AG04450 (cell line): ENCODE results near the gene MEF2C. TPM values are rescaled to one million over a fixed set of nuclear protein-coding genes. Genes with fewer than 3 reads are reported as not detected.

Source experiments
- CTCF ChIA-PET: fragments of 300-600, 350-600 bp; formaldehyde crosslinking; extraction: SDS; loops from one replicate; lab custom pipeline; 2022; ENCODE audit warnings: antibody characterized with exemption, inconsistent platforms; lab: Charles Lee
- POLR2A ChIA-PET: fragments of 350-600 bp; formaldehyde crosslinking; extraction: SDS; loops from one replicate; lab custom pipeline; 2021; ENCODE audit warnings: antibody characterized with exemption, inconsistent platforms; lab: Yijun Ruan, JAX
- DNase-seq: peaks from one replicate; pipeline ENCODE4 v3.0.0-alpha.2; 2011; ENCODE audit warnings: low read depth, low spot score
- H3K27ac ChIP-seq: one replicate; pipeline ENCODE4 v1.5.1; 2012; ENCODE audit warnings: low read depth, low read length, control low read depth
- H3K27me3 ChIP-seq: one replicate; pipeline ENCODE4 v1.6.0; 2012; ENCODE audit warnings: low read length; ENCODE audit not compliant: control insufficient read depth, insufficient read depth
- H3K4me3 ChIP-seq: 2 replicates; pipeline ENCODE4 v1.5.1; 2011; ENCODE audit warnings: mild to moderate bottlenecking, low read depth, low read length, control low read depth
- H3K9me3 ChIP-seq: 2 replicates; pipeline ENCODE4 v1.5.1; 2012; ENCODE audit warnings: low read length; ENCODE audit not compliant: control insufficient read depth, insufficient read depth
- polyA plus RNA-seq: library from polyadenylated mRNA; depleted of rRNA; stranded (reverse); fragments of >200 nt; gene quantifications from 2 replicates; pipeline ENCODE4 v1.2.3, GENCODE V29; 2011
- TF ChIP-seq, protein P1 (sequence below): IDR thresholded peaks from 2 replicates; pipeline ENCODE4 v1.5.1; 2011; ENCODE audit warnings: low read depth, low read length, control low read depth, inconsistent platforms

Gene MEF2C
- polyA plus RNA-seq, 1 experiment, result 3.9 TPM

DNA sequence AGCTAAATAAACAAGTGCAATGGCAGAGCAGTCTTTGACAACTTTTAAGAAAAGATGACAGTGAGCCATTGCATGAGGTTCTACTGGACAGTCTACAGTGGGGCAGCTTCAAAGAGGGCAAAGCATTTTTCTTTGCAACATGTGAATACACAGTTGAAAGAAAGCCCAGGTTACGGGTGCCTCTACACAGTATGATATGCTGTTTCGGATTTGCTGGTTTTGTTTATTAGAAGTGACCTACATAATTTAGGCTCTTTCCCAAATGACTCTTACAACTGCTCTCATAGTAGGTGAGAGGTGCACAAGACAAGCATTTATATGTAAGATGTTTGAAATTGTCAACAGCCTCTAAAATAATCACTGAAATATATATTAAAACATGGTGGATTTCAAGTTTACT, 62.4 kb downstream of the MEF2C start:
- ChIA-PET CTCF (interaction anchor here (0.6 to 2.1 kb wide), 4 partner anchors 9 to 1040 kb away, joined by 3 to 10 read pairs (median 3); no protein-coding TSS in a partner anchor), POLR2A (no interaction called here)
- TF ChIP-seq, protein P1, sequence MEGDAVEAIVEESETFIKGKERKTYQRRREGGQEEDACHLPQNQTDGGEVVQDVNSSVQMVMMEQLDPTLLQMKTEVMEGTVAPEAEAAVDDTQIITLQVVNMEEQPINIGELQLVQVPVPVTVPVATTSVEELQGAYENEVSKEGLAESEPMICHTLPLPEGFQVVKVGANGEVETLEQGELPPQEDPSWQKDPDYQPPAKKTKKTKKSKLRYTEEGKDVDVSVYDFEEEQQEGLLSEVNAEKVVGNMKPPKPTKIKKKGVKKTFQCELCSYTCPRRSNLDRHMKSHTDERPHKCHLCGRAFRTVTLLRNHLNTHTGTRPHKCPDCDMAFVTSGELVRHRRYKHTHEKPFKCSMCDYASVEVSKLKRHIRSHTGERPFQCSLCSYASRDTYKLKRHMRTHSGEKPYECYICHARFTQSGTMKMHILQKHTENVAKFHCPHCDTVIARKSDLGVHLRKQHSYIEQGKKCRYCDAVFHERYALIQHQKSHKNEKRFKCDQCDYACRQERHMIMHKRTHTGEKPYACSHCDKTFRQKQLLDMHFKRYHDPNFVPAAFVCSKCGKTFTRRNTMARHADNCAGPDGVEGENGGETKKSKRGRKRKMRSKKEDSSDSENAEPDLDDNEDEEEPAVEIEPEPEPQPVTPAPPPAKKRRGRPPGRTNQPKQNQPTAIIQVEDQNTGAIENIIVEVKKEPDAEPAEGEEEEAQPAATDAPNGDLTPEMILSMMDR, result no peak
- no peak overlapping the region for H3K4me3 ChIP-seq
- H3K27me3 ChIP-seq, result no peaks in the 10 kb centered on the region
- no peak for DNase-seq
- no peak overlapping the region for H3K27ac ChIP-seq
- no peaks in the 10 kb centered on the region for H3K9me3 ChIP-seq

- no peak overlapping the region for H3K4me3 ChIP-seq
- POLR2A ChIA-PET, result no interaction called here
- TF ChIP-seq, protein P1, result no peak
- no peaks in the 10 kb centered on the region for H3K27me3 ChIP-seq
- CTCF ChIA-PET, result interaction anchor here (0.7 to 2.1 kb wide), 3 partner anchors 10 to 91 kb away, joined by 3 to 10 read pairs (median 3); no protein-coding TSS in a partner anchor
- no peak for DNase-seq
- H3K27ac ChIP-seq, result no peak overlapping the region
- H3K9me3 ChIP-seq, result no peaks in the 10 kb centered on the region
These were observed 63.5 kb downstream of the MEF2C start for GRCh38 chr5:88819301-88819999.

DNA sequence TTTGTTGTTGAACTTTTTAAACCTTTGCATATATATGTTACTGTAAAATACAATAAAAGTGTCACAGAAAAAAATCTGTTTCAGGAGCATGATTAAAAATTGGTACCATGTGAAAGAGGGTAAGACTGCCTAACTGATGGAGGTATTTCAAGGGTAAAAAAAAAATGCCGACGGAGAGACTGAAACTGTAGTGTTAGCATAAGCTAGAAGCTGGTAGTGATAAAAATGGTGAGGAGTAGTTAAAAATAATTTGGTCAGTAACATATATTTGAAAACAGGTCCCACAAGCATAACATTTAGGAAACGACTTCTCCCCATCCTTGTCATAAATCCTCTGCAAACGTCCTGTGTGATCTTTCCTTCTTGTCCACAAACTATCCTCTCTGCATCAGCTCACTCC, 64.7 kb downstream of the MEF2C start:
- POLR2A ChIA-PET, result no interaction called here
- no peaks in the 10 kb centered on the region for H3K9me3 ChIP-seq
- no peak for DNase-seq
- TF ChIP-seq, protein P1, result no peak
- H3K27me3 ChIP-seq, result no peaks in the 10 kb centered on the region
- H3K27ac ChIP-seq, result no peak overlapping the region
- CTCF ChIA-PET, result no interaction called here
- H3K4me3 ChIP-seq, result no peak overlapping the region

DNA sequence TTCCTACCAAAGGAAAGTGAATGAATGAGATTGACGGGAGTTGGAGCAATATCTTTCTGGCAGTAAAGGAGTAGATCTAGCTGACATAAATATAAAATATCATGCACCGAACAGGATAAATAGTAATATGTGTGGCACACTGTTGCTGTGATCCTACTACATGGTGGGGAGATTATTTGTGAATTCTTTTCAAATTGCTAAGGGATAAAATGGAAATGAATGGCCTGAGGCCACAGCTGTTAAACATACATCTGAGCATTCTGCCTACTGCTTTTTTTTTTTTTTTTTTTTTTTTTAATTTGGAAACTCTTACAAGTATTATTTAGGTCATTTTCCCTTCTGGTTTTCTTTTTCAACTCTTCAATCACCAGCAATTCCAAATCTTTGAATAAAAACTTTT, 66.8 kb downstream of the MEF2C start:
- CTCF ChIA-PET, result no interaction called here
- Histone ChIP-seq H3K4me3 (no peak overlapping the region), H3K27me3 (no peaks in the 10 kb centered on the region), H3K27ac (no peak overlapping the region), H3K9me3 (no peaks in the 10 kb centered on the region)
- POLR2A ChIA-PET, result no interaction called here
- TF ChIP-seq, protein P1, result no peak
- DNase-seq, result no peak

DNA sequence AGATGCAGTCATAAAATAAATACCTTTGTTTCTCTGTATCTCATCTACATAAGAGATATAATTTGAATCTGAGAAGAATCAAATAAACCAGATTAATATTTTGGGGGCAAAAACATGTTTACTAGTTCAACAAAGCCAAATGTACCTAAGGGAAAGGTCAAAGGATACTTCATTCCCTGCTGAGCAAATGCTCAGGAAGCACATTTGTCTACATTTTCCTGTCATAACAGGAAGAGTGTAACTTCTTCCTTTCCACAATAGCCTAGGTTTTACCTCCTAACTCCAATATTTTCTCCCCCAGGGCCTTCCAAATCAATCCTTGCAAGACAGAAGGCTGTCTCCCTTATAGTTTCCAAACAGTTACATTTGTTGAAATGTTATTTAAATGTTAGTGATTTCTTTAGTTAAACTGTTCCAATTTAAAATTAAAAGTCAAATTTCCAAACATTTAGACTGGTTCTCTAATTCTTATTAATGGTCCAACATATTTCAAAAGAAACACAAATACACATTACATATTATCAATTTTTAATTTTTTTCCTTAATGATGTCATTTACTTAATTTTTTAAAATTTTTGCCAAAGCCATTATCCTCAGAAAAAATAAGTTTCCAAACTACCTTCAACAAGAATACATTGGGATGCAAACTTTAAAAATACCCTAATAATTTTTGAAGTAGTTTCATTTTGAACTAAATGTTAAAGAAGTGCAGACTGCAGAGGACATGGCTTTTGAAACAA, 67.8 kb downstream of the MEF2C start:
- ChIA-PET POLR2A (no interaction called here), CTCF (no interaction called here)
- H3K27ac ChIP-seq, result no peak overlapping the region
- DNase-seq, result no peak
- H3K9me3 ChIP-seq, result no peaks in the 10 kb centered on the region
- TF ChIP-seq, protein P1, result no peak
- H3K27me3 ChIP-seq, result no peaks in the 10 kb centered on the region
- no peak overlapping the region for H3K4me3 ChIP-seq
